ENCODE data around the gene SPIRE1. TPM values are rescaled to one million over a fixed set of nuclear protein-coding genes. Genes with fewer than 3 reads are reported as not detected.
"Not testable (repeated sequence)": the region's sequence is repeated elsewhere in the genome, so short reads cannot be mapped to it uniquely, and the experiment has no call there.

The SPIRE1 gene
- total RNA-seq, 4 donors from 2014 or later, result 37.4 to 50.8 (median 43.0) TPM

DNA sequence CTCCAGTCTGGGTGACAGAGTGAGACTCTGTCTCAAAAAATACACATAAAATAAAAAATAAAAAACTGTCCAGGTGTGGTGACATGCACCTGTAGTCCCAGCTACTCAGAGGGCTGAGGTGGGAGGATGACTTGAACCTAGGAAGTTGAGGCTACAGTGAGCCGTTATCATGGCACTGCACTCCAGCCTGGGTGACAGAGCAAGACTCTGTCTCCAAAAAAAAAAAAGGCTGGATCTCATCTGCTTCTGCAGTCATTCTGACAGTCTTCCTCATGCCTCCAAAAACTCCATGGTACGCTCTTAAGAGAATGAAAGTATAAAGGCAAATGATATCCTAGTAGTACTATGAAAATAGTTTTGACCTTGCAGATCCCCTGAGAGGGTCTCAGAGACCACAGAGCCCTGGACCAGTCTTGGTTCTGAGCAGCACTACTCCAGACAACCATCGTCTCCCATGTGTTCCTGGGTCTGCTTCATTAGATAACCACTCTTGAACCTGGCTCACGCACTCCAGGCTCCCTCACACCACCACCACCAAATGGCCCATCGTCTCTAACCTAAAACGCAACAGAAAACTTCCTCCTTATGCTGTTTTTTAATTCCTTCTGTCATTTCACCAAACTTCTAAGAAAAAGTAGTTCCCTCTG is 26.0 kb downstream of the SPIRE1 start:
- Histone ChIP-seq H3K36me3 (peaks cover 0 to 4% of the 10 kb centered on the region in 2 donors), H3K27ac (no peak overlapping the region), H3K4me3 (no peak overlapping the region), H3K27me3 (no peaks in the 10 kb centered on the region), H3K9me3 (no peaks in the 10 kb centered on the region), H3K4me1 (peaks cover 0 to 11% (median 0%) of the 10 kb centered on the region in 3 donors)
- no peak for ATAC-seq
- TF ChIP-seq EP300 (IDR thresholded peaks at IDR 0.05) (no peak), POLR2A (IDR thresholded peaks at IDR 0.05) (no peak), POLR2AphosphoS5 (IDR thresholded peaks at IDR 0.05) (no peak)
- TF ChIP-seq, protein P1, sequence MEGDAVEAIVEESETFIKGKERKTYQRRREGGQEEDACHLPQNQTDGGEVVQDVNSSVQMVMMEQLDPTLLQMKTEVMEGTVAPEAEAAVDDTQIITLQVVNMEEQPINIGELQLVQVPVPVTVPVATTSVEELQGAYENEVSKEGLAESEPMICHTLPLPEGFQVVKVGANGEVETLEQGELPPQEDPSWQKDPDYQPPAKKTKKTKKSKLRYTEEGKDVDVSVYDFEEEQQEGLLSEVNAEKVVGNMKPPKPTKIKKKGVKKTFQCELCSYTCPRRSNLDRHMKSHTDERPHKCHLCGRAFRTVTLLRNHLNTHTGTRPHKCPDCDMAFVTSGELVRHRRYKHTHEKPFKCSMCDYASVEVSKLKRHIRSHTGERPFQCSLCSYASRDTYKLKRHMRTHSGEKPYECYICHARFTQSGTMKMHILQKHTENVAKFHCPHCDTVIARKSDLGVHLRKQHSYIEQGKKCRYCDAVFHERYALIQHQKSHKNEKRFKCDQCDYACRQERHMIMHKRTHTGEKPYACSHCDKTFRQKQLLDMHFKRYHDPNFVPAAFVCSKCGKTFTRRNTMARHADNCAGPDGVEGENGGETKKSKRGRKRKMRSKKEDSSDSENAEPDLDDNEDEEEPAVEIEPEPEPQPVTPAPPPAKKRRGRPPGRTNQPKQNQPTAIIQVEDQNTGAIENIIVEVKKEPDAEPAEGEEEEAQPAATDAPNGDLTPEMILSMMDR (IDR thresholded peaks at IDR 0.05), result no peak
- 78 to 81% methylated on average over 6 of the region's 6 CpGs for WGBS, 2 donors (ENCODE audit: low coverage in 1 of 2)

DNA sequence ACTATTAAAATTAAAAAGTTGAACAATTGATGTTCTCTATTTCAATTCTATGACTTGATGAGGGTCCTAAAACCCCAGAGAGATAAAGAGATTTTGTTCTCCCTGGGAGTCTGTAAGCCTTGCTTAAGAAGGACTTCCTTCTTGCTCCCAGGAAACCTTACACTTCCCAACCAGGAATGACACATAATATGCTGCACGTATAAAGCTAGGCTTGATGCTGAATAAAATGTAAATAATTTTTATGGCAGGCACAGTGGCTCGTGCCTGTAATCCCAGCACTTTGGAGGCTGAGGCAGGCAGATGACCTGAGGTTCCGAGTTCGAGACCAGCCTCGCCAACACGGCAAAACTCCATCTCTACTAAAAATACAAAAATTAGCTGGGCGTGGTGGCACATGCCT is 27.8 kb downstream of the SPIRE1 start:
- Histone ChIP-seq H3K9me3 (no peaks in the 10 kb centered on the region), H3K4me3 (no peak overlapping the region), H3K4me1 (peaks cover 0 to 11% (median 0%) of the 10 kb centered on the region in 3 donors), H3K27me3 (no peaks in the 10 kb centered on the region), H3K36me3 (peaks cover 0 to 4% of the 10 kb centered on the region in 2 donors), H3K27ac (no peak overlapping the region)
- no peak for ATAC-seq
- TF ChIP-seq, protein P1 (IDR thresholded peaks at IDR 0.05), result no peak
- no peak for TF ChIP-seq POLR2AphosphoS5 (IDR thresholded peaks at IDR 0.05)
- no peak for TF ChIP-seq EP300 (IDR thresholded peaks at IDR 0.05)
- TF ChIP-seq POLR2A (IDR thresholded peaks at IDR 0.05), result no peak
- 40 to 90% methylated on average over 1 to 7 of the region's 7 CpGs for WGBS, 2 donors (ENCODE audit: low coverage in 1 of 2)

DNA sequence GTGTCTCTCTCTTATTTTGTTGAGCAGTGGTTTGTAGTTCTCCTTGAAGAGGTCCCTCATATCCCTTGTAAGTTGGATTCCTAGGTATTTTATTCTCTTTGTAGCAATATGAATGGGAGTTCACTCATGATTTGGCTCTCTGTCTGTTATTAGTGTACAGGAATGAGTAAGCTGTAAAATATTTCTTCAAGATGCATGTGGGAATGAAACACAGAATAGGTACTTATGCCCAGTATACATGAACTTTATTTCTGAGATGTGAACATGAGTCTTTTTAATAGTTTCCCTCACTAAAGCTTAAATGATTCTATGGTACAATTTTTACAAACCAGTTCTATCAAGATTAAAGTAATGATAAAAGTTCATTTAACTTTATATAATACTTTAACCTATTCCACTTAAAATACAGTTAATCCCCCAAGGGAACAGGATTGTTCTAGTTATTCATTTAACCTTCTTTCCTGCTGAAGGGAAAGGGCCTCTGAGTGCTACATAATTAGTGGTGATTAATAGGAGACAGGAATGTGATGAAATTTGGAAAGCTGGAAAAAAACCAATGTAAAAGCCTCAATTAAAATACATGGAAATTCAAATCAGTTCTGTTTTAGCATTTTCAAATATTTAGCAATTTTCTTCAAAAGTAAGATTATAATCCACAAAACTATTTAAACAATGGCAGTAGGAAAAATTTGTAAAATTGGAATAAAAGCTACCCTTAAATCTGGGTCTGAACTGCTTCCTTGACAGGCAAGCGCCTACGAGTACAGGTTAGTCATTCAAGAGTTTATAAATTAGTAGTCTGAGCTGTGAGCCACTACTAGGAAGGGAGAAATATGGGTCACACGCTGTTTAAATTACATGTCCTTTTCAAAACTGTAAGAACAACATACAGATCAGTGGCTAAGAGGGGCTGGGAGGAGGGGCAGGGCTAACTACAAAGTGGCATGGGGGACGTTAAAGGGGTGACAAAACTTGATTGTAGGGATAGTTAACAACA is 28.9 kb downstream of the SPIRE1 start:
- Histone ChIP-seq H3K4me1 (peaks cover 0 to 11% (median 0%) of the 10 kb centered on the region in 3 donors), H3K4me3 (no peak overlapping the region), H3K27me3 (no peaks in the 10 kb centered on the region), H3K36me3 (peaks cover 0 to 4% of the 10 kb centered on the region in 2 donors), H3K27ac (no peak overlapping the region), H3K9me3 (no peaks in the 10 kb centered on the region)
- WGBS, 2 donors (ENCODE audit: low coverage in 1 of 2), result 48 to 68% methylated on average over 3 to 4 of the region's 4 CpGs
- no peak for TF ChIP-seq POLR2AphosphoS5 (IDR thresholded peaks at IDR 0.05)
- TF ChIP-seq, protein P1 (IDR thresholded peaks at IDR 0.05), result no peak
- TF ChIP-seq POLR2A (IDR thresholded peaks at IDR 0.05), result no peak
- no peak for TF ChIP-seq EP300 (IDR thresholded peaks at IDR 0.05)
- no peak for ATAC-seq

DNA sequence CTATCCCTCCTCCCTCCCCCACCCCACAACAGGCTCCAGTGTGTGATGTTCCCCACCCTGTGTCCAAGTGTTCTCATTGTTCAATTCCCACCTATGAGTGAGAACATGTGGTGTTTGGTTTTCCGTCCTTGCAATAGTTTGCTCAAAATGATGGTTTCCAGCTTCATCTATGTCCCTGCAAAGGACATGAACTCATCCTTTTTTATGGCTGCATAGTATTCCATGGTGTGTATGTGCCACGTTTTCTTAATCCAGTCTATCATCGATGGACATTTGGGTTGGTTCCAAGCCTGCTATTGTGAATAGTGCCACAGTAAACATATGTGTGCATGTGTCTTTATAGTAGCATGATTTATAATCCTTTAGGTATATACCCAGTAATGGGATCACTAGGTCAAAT is 30.7 kb downstream of the SPIRE1 start:
- not testable (repeated sequence) for H3K9me3 ChIP-seq, H3K27me3 ChIP-seq, ATAC-seq, H3K27ac ChIP-seq, H3K4me3 ChIP-seq, H3K36me3 ChIP-seq
- peaks cover 0 to 11% (median 0%) of the 10 kb centered on the region in 3 donors for H3K4me1 ChIP-seq
- WGBS, 2 donors (ENCODE audit: low coverage in 1 of 2), result 100% methylated on average over 1 to 3 of the region's 3 CpGs

DNA sequence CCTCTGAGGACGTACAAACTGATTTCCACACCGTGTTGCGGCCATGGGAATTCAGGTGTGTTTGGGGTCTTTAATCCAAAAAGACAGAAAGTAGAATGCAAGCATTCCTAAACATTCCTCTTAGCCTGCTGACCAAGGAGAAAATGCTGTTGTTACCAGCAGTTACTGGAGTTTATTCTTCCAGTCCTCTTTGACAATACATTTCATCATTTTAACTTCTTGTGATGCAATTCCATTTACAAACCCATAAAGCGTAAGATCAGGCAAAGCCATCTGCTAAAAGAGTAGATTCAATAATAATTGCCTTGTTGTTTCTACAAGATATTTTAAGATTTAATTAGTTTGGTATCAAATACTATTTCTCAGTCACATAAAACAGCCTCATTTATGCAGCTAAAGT is 32.7 kb downstream of the SPIRE1 start:
- H3K36me3 ChIP-seq, result no peaks in the 10 kb centered on the region
- H3K27ac ChIP-seq, result no peak overlapping the region
- no peak overlapping the region for H3K4me3 ChIP-seq
- WGBS, 2 donors (ENCODE audit: low coverage in 1 of 2), result 95 to 98% methylated on average over 4 of the region's 4 CpGs
- H3K4me1 ChIP-seq, result peaks cover 0 to 11% (median 0%) of the 10 kb centered on the region in 3 donors
- no peaks in the 10 kb centered on the region for H3K9me3 ChIP-seq
- no peaks in the 10 kb centered on the region for H3K27me3 ChIP-seq
- no peak for ATAC-seq
- no peak for TF ChIP-seq EP300 (IDR thresholded peaks at IDR 0.05)
- TF ChIP-seq, protein P1 (IDR thresholded peaks at IDR 0.05), result no peak
- TF ChIP-seq POLR2AphosphoS5 (IDR thresholded peaks at IDR 0.05), result no peak
- TF ChIP-seq POLR2A (IDR thresholded peaks at IDR 0.05), result no peak
